GM23338 (cell line): ENCODE measurements around the gene POLE.

Experiments used
- CTCF ChIP-seq, 2 experiments: fragments of 200-600 bp in 1 of 2; sonication (generic) in 1 of 2; conservative IDR thresholded peaks; 2 replicates each; pipeline versions ENCODE4 v1.5.1 to v1.6.1; 2016 to 2017; ENCODE audit warnings: antibody characterized with exemption in 2 of 2, low read depth in 2 of 2, mild to moderate bottlenecking in 2 of 2, moderate library complexity in 1 of 2
- EZH2 ChIP-seq: fragments of 200-600 bp; sonication (generic); IDR thresholded peaks from one replicate; pipeline ENCODE4 v1.8.0; 2017; ENCODE audit warnings: antibody characterized with exemption, mild to moderate bottlenecking, low read depth; ENCODE audit not compliant: unreplicated experiment

GRCh38 chr12:132700212-132700822 is 13.2 kb upstream of the POLE start:
- TF ChIP-seq CTCF (conservative IDR thresholded peaks at IDR 0.05; ENCODE audit: low read depth in 2 of 2) (no peak), EZH2 (no peak)
